OCI-LY3 (cell line): Measurements from ENCODE around the gene USP35.

Experiments used
- H2AFZ ChIP-seq: fragments of 200-600, 300-600 bp; shearing (Covaris generic); 2 replicates; pipeline ENCODE4 v1.6.0; 2014; ENCODE audit warnings: antibody characterized with exemption, low read depth, low read length
- H3K27ac ChIP-seq: fragments of 200-600, 300-600 bp; sonication (generic); 2 replicates; pipeline ENCODE4 v1.5.1; 2014; ENCODE audit warnings: mild to moderate bottlenecking, low read length, moderate library complexity, mixed read lengths
- H3K27me3 ChIP-seq: fragments of 200-600, 300-600 bp; sonication (generic); 2 replicates; pipeline ENCODE4 v1.6.1; 2014; ENCODE audit warnings: low read depth, low read length, mixed read lengths
- H3K36me3 ChIP-seq: fragments of 200-600, 300-600 bp; sonication (generic); replicated peaks from 2 replicates; pipeline ENCODE3; 2014; ENCODE audit warnings: low read depth, low read length, mixed read lengths
- H3K4me1 ChIP-seq: fragments of 300-600, 200-600 bp; sonication (generic); 2 replicates; pipeline ENCODE4 v1.6.1; 2014; ENCODE audit warnings: low read length, mixed read lengths
- H3K4me2 ChIP-seq: fragments of 200-600, 300-600 bp; sonication (generic); 2 replicates; pipeline ENCODE4 v1.6.1; 2014; ENCODE audit warnings: low read length, mixed read lengths
- H3K4me3 ChIP-seq: fragments of 300-600, 200-600 bp; sonication (generic); 2 replicates; pipeline ENCODE4 v1.5.1; 2014; ENCODE audit warnings: antibody characterized with exemption, mild to moderate bottlenecking, low read length, moderate library complexity
- H3K79me2 ChIP-seq: fragments of 300-600, 200-600 bp; shearing (Covaris generic); 2 replicates; pipeline ENCODE4 v1.6.1; 2014; ENCODE audit warnings: mild to moderate bottlenecking, low read length, mixed read lengths
- H3K9ac ChIP-seq: fragments of 300-600, 200-600 bp; shearing (Covaris generic); 2 replicates; pipeline ENCODE4 v1.6.0; 2014; ENCODE audit warnings: mild to moderate bottlenecking, low read length, moderate library complexity
- H3K9me3 ChIP-seq: fragments of 200-600, 300-600 bp; shearing (Covaris generic); 2 replicates; pipeline ENCODE4 v1.6.1; 2014; ENCODE audit warnings: low read length, mixed read lengths; ENCODE audit not compliant: insufficient read depth
- H4K20me1 ChIP-seq: fragments of 200-600, 300-600 bp; sonication (generic); 2 replicates; pipeline ENCODE4 v1.6.1; 2016; ENCODE audit warnings: low read length, mixed read lengths; ENCODE audit not compliant: insufficient read depth
- EZH2phosphoT487 ChIP-seq: fragments of 200-600 bp; shearing (Covaris generic); IDR thresholded peaks from 2 replicates; pipeline ENCODE4 v1.6.1; 2018; ENCODE audit warnings: antibody characterized with exemption, mixed run types, low read depth
- TF ChIP-seq, protein P1 (sequence below): fragments of 200-600, 300-600 bp; sonication (generic); IDR thresholded peaks from 2 replicates; pipeline ENCODE4 v1.5.1; 2014; ENCODE audit warnings: antibody characterized with exemption, low read length, low read depth

The USP35 gene

GRCh38 chr11:78199015-78199652 lies 10.4 kb downstream of the USP35 start:
- no peaks in the 10 kb centered on the region for H3K27me3 ChIP-seq
- TF ChIP-seq EZH2phosphoT487: no peak
- TF ChIP-seq, protein P1, sequence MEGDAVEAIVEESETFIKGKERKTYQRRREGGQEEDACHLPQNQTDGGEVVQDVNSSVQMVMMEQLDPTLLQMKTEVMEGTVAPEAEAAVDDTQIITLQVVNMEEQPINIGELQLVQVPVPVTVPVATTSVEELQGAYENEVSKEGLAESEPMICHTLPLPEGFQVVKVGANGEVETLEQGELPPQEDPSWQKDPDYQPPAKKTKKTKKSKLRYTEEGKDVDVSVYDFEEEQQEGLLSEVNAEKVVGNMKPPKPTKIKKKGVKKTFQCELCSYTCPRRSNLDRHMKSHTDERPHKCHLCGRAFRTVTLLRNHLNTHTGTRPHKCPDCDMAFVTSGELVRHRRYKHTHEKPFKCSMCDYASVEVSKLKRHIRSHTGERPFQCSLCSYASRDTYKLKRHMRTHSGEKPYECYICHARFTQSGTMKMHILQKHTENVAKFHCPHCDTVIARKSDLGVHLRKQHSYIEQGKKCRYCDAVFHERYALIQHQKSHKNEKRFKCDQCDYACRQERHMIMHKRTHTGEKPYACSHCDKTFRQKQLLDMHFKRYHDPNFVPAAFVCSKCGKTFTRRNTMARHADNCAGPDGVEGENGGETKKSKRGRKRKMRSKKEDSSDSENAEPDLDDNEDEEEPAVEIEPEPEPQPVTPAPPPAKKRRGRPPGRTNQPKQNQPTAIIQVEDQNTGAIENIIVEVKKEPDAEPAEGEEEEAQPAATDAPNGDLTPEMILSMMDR: no peak
- no peaks in the 10 kb centered on the region for H3K9me3 ChIP-seq
- H3K4me3 ChIP-seq: no peak overlapping the region
- no peak overlapping the region for H3K27ac ChIP-seq
- no peaks in the 10 kb centered on the region for H3K79me2 ChIP-seq
- no peaks in the 10 kb centered on the region for H3K36me3 ChIP-seq
- H3K9ac ChIP-seq: no peak overlapping the region
- H4K20me1 ChIP-seq: no peaks in the 10 kb centered on the region
- H3K4me1 ChIP-seq: no peaks in the 10 kb centered on the region
- H2AFZ ChIP-seq: no peak overlapping the region
- no peak overlapping the region for H3K4me2 ChIP-seq

DNA sequence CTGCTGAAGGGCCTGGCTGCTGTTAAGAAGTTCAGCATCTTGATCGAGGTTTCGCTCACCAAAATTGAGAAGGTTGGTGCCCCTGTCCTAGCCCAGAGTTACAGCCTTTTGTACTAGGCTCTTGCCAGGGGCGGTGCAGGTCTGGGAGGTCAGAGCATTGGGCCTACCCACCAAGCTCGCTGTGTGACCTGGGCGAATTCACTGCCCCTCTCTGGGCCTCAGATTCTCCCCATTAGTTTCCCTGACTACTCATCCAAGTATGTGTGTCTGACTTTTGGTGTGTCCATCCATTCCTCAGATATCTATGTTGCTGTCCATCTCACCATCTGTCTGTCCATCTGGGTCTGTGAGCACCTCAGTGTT lies 10.9 kb downstream of the USP35 start:
- Histone ChIP-seq H3K9ac (no peak overlapping the region), H3K27ac (no peak overlapping the region), H3K4me2 (no peak overlapping the region), H4K20me1 (no peaks in the 10 kb centered on the region), H3K79me2 (no peaks in the 10 kb centered on the region), H3K9me3 (no peaks in the 10 kb centered on the region), H2AFZ (no peak overlapping the region), H3K4me3 (no peak overlapping the region), H3K36me3 (no peaks in the 10 kb centered on the region), H3K27me3 (no peaks in the 10 kb centered on the region), H3K4me1 (no peaks in the 10 kb centered on the region)
- TF ChIP-seq, protein P1: no peak
- no peak for TF ChIP-seq EZH2phosphoT487

GRCh38 chr11:78200061-78200460 lies 11.3 kb downstream of the USP35 start:
- Histone ChIP-seq H3K36me3 (no peaks in the 10 kb centered on the region), H3K79me2 (no peaks in the 10 kb centered on the region), H3K27ac (no peak overlapping the region), H3K9ac (no peak overlapping the region), H3K4me1 (no peaks in the 10 kb centered on the region), H2AFZ (no peak overlapping the region), H4K20me1 (no peaks in the 10 kb centered on the region), H3K4me3 (no peak overlapping the region), H3K27me3 (no peaks in the 10 kb centered on the region), H3K4me2 (no peak overlapping the region), H3K9me3 (no peaks in the 10 kb centered on the region)
- TF ChIP-seq EZH2phosphoT487: no peak
- TF ChIP-seq, protein P1: no peak

DNA sequence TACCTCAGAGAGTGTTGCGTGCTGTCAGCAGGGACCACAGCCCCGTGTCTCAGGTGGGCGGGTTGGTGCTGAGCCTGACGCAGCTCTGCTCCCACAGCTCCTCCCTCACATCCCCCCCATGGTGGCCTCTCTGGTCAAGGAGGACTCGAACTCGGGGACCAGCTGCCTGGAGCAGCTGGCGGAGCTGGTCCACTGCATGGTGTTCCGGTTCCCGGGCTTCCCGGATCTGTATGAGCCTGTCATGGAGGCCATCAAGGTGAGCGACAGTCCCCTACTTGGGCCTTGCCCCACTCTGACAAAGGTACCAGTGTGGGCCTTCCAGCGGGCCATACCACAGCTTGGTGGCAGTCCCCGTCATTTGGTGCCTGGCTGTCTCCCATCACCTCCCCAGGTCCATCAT lies 11.8 kb downstream of the USP35 start:
- no peaks in the 10 kb centered on the region for H3K9me3 ChIP-seq
- TF ChIP-seq, protein P1: no peak
- TF ChIP-seq EZH2phosphoT487: no peak
- no peak overlapping the region for H2AFZ ChIP-seq
- H3K27me3 ChIP-seq: no peaks in the 10 kb centered on the region
- no peaks in the 10 kb centered on the region for H3K79me2 ChIP-seq
- H3K4me1 ChIP-seq: no peaks in the 10 kb centered on the region
- no peak overlapping the region for H3K9ac ChIP-seq
- H3K4me3 ChIP-seq: no peak overlapping the region
- no peaks in the 10 kb centered on the region for H3K36me3 ChIP-seq
- H3K4me2 ChIP-seq: no peak overlapping the region
- no peak overlapping the region for H3K27ac ChIP-seq
- H4K20me1 ChIP-seq: no peaks in the 10 kb centered on the region
